Hepatocyte (in vitro differentiated cells): Measurements from ENCODE around the gene USP50. TPM values are rescaled to one million over a fixed set of nuclear protein-coding genes. Genes with fewer than 3 reads are reported as not detected.

Experiments
- DNase-seq: peaks from one replicate; pipeline ENCODE4 v3.0.0-alpha.2; 2016; ENCODE audit warnings: low spot score
- H2AFZ ChIP-seq: fragments of 200-600 bp; sonication (generic); 2 replicates; pipeline ENCODE4 v1.6.0; 2016; ENCODE audit warnings: antibody characterized with exemption, mild to moderate bottlenecking
- H3K27ac ChIP-seq: fragments of 200-600 bp; sonication (generic); 2 replicates; pipeline ENCODE4 v1.5.1; 2016; ENCODE audit warnings: mild to moderate bottlenecking
- H3K27me3 ChIP-seq: fragments of 200-600 bp; sonication (generic); 2 replicates; pipeline ENCODE4 v1.6.1; 2016
- H3K36me3 ChIP-seq: fragments of 200-600 bp; sonication (generic); replicated peaks from 2 replicates; pipeline ENCODE4 v1.5.1; 2016; ENCODE audit warnings: low read depth; ENCODE audit not compliant: insufficient read depth
- H3K4me1 ChIP-seq: fragments of 200-600 bp; sonication (generic); 2 replicates; pipeline ENCODE4 v1.5.1; 2016; ENCODE audit warnings: mild to moderate bottlenecking, moderate library complexity; ENCODE audit not compliant: insufficient read depth
- H3K4me2 ChIP-seq: fragments of 200-600 bp; sonication (generic); 2 replicates; pipeline ENCODE4 v1.6.0; 2016
- H3K4me3 ChIP-seq: fragments of 200-600 bp; sonication (generic); 2 replicates; pipeline ENCODE4 v1.5.1; 2016; ENCODE audit warnings: mild to moderate bottlenecking
- H3K79me2 ChIP-seq: fragments of 200-600 bp; sonication (generic); 2 replicates; pipeline ENCODE4 v1.6.0; 2017; ENCODE audit warnings: mild to moderate bottlenecking
- H3K9me2 ChIP-seq: fragments of 200-600 bp; sonication (generic); replicated peaks from 2 replicates; pipeline ENCODE4 v1.6.0; 2017; ENCODE audit warnings: mild to moderate bottlenecking; ENCODE audit not compliant: insufficient read depth
- H3K9me3 ChIP-seq: fragments of 200-600 bp; sonication (generic); 2 replicates; pipeline ENCODE4 v1.5.1; 2016; ENCODE audit warnings: low read depth, mild to moderate bottlenecking
- H4K20me1 ChIP-seq: fragments of 200-600 bp; sonication (generic); 2 replicates; pipeline ENCODE4 v1.6.0; 2016; ENCODE audit warnings: mild to moderate bottlenecking; ENCODE audit not compliant: insufficient read depth, poor library complexity, severe bottlenecking
- CTCF ChIP-seq: fragments of 200-600 bp; sonication (generic); IDR thresholded peaks from 2 replicates; pipeline ENCODE4 v1.5.1; 2016; ENCODE audit warnings: antibody characterized with exemption, mild to moderate bottlenecking; ENCODE audit not compliant: poor library complexity
- EZH2 ChIP-seq: fragments of 200-600 bp; sonication (generic); IDR thresholded peaks from 2 replicates; pipeline ENCODE4 v1.6.1; 2016; ENCODE audit warnings: antibody characterized with exemption, mild to moderate bottlenecking, borderline replicate concordance
- EZH2phosphoT487 ChIP-seq: fragments of 200-600 bp; sonication (generic); IDR thresholded peaks from one replicate; pipeline ENCODE4 v1.6.1; 2018; ENCODE audit warnings: antibody characterized with exemption, mild to moderate bottlenecking, low read depth, moderate library complexity; ENCODE audit not compliant: unreplicated experiment, severe bottlenecking
- WGBS: methylation state at CpG from one replicate; pipeline ENCODE4 v1.1.6; 2016; ENCODE audit warnings: low lambda C conversion rate; ENCODE audit errors: missing lambda C conversion rate; 5-methylcytosine and 5-hydroxymethylcytosine counted together
- polyA plus RNA-seq: library from polyadenylated mRNA; unstranded; fragments of >200 nt; fragmentation: Nextera tagmentation; extraction: Ambion mirVana; gene quantifications from 2 replicates; pipeline ENCODE4 v1.2.1, GENCODE V29; 2016
- total RNA-seq: library from RNA; depleted of rRNA; stranded (reverse); fragments of >200 nt; gene quantifications from 2 replicates; pipeline ENCODE4 v1.2.3, GENCODE V29; 2014

USP50 gene
- total and polyA plus RNA-seq, 2 experiments from 2014 or later, result 0.74 TPM; not detected in 1

DNA sequence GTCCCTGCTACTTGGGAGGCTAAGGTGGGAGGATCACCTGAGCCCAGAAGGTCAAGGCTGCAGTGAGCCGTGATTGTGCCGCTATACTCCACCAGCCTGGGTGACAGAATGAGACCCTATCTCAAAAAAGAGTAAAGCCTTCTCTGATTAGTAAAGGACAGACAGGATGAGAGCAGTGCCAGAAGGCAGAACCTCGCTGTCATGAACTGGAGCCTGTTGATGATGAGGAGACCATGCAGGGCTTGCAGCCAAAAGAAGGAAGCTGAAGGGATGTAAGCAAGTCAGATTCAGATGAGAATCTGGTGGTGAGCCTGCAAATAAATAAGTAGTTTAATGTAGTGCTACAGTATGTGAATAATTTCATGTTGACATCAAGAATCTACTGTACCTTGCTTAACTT lies 52.8 kb downstream of the USP50 start:
- peaks cover 4% of the 10 kb centered on the region for H3K36me3 ChIP-seq
- H3K4me3 ChIP-seq, result no peak overlapping the region
- no peak overlapping the region for H3K4me2 ChIP-seq
- no peaks in the 10 kb centered on the region for H3K4me1 ChIP-seq
- DNase-seq, result no peak
- no peak overlapping the region for H2AFZ ChIP-seq
- no peaks in the 10 kb centered on the region for H3K9me3 ChIP-seq
- no peaks in the 10 kb centered on the region for H3K9me2 ChIP-seq
- no peaks in the 10 kb centered on the region for H4K20me1 ChIP-seq
- 98% methylated on average over 3 of the region's 3 CpGs for WGBS
- H3K79me2 ChIP-seq, result no peaks in the 10 kb centered on the region
- no peaks in the 10 kb centered on the region for H3K27me3 ChIP-seq
- H3K27ac ChIP-seq, result no peak overlapping the region
- TF ChIP-seq EZH2phosphoT487, result no peak
- TF ChIP-seq EZH2, result no peak
- no peak for TF ChIP-seq CTCF

DNA sequence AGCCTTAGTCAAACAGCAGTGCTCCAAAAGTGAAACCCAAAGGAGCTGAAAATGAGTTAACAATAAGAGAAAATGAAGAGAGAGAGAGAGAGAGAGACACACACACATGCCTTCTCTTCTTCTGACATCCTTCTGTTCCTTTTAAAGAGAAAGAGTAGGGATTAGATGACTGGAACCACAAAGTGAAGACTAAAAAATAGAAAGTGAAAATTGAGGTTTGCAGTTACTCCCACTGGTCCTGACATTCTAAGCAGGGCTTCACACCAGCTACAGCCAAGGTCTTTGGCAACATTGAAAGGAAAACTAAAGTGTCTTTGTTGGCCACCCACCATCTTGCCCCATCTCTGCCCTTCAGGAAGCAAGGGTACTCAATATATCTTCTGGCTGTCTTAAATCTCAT lies 59.2 kb downstream of the USP50 start:
- Histone ChIP-seq H2AFZ (no peak overlapping the region), H4K20me1 (no peaks in the 10 kb centered on the region), H3K4me1 (no peaks in the 10 kb centered on the region), H3K79me2 (no peaks in the 10 kb centered on the region), H3K4me2 (no peak overlapping the region), H3K27me3 (no peaks in the 10 kb centered on the region), H3K9me2 (no peaks in the 10 kb centered on the region), H3K9me3 (no peaks in the 10 kb centered on the region), H3K4me3 (no peak overlapping the region), H3K36me3 (peaks cover 4% of the 10 kb centered on the region), H3K27ac (no peak overlapping the region)
- DNase-seq, result no peak
- TF ChIP-seq EZH2phosphoT487, result no peak

GRCh38 chr15:50485389-50485788 lies 61.1 kb downstream of the USP50 start:
- Histone ChIP-seq H2AFZ (no peak overlapping the region), H3K9me2 (no peaks in the 10 kb centered on the region), H3K4me2 (no peak overlapping the region), H3K79me2 (no peaks in the 10 kb centered on the region), H3K4me1 (no peaks in the 10 kb centered on the region), H3K4me3 (no peak overlapping the region), H4K20me1 (no peaks in the 10 kb centered on the region), H3K9me3 (no peaks in the 10 kb centered on the region), H3K27me3 (no peaks in the 10 kb centered on the region), H3K27ac (no peak overlapping the region), H3K36me3 (peaks cover 4% of the 10 kb centered on the region)
- 98% methylated on average over 3 of the region's 3 CpGs for WGBS
- no peak for DNase-seq
- TF ChIP-seq CTCF, result no peak
- TF ChIP-seq EZH2, result no peak
- TF ChIP-seq EZH2phosphoT487, result no peak

DNA sequence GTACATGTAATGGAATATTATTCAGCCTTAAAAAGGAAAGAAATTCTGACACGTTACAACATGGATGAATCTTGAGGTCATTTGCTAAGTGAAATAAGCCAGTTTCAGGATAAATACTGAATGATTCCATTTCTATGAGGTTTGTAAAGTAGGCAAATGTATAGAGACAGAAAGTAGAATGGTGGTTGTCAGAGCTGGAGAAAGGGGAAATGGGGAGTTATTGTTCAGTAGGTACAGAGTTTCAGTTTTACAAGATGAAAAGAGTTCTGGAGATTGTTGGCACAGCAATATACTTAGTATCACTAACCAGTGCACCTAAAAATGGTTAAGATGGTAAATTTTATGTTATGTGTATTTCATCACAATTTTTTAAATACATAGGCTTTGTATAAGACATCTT lies 61.7 kb downstream of the USP50 start:
- WGBS, result 90% methylated on average over 1 of the region's 1 CpG
- H3K27ac ChIP-seq, result no peak overlapping the region
- H3K9me2 ChIP-seq, result no peaks in the 10 kb centered on the region
- DNase-seq, result no peak
- TF ChIP-seq EZH2 (no peak), CTCF (no peak), EZH2phosphoT487 (no peak)
- no peaks in the 10 kb centered on the region for H4K20me1 ChIP-seq
- H3K4me3 ChIP-seq, result no peak overlapping the region
- H3K4me2 ChIP-seq, result no peak overlapping the region
- no peaks in the 10 kb centered on the region for H3K9me3 ChIP-seq
- no peak overlapping the region for H2AFZ ChIP-seq
- H3K4me1 ChIP-seq, result no peaks in the 10 kb centered on the region
- peaks cover 4% of the 10 kb centered on the region for H3K36me3 ChIP-seq
- no peaks in the 10 kb centered on the region for H3K79me2 ChIP-seq
- no peaks in the 10 kb centered on the region for H3K27me3 ChIP-seq
